ENCODE results near the gene DLG2. TPM values are rescaled to one million over a fixed set of nuclear protein-coding genes. Genes with fewer than 3 reads are reported as not detected.

DLG2 gene
- total RNA-seq, 4 donors from 2014 or later = 6.5 to 14.6 (median 7.2) TPM

- H3K4me1 ChIP-seq = no peaks in the 10 kb centered on the region
- H3K27ac ChIP-seq = no peak overlapping the region
- 72 to 76% methylated on average over 2 of the region's 2 CpGs for WGBS, 2 donors
- no peak overlapping the region for H3K4me3 ChIP-seq
- no peak for TF ChIP-seq EP300 (IDR thresholded peaks at IDR 0.05)
- no peak for TF ChIP-seq CTCF (IDR thresholded peaks at IDR 0.05)
- TF ChIP-seq POLR2A (IDR thresholded peaks at IDR 0.05) = no peak
- no peaks in the 10 kb centered on the region for H3K9me3 ChIP-seq
- no peak for DNase-seq (ENCODE audit: low spot score in 2 of 2)
- no peaks in the 10 kb centered on the region for H3K36me3 ChIP-seq
- H3K27me3 ChIP-seq = no peaks in the 10 kb centered on the region
Observed at GRCh38 chr11:83793310-83793709, 1833.8 kb downstream of the DLG2 start.

- H3K4me3 ChIP-seq = no peak overlapping the region
- H3K27me3 ChIP-seq = no peaks in the 10 kb centered on the region
- no peaks in the 10 kb centered on the region for H3K4me1 ChIP-seq
- no peaks in the 10 kb centered on the region for H3K9me3 ChIP-seq
- no peak overlapping the region for H3K27ac ChIP-seq
- DNase-seq (ENCODE audit: low spot score in 2 of 2) = no peak
- 94 to 95% methylated on average over 17 of the region's 17 CpGs for WGBS, 2 donors
- no peak for TF ChIP-seq EP300 (IDR thresholded peaks at IDR 0.05)
- TF ChIP-seq POLR2A (IDR thresholded peaks at IDR 0.05) = no peak
- no peak for TF ChIP-seq CTCF (IDR thresholded peaks at IDR 0.05)
- H3K36me3 ChIP-seq = no peaks in the 10 kb centered on the region
Observed at GRCh38 chr11:83791557-83791956, 1835.6 kb downstream of the DLG2 start.

GRCh38 chr11:83785942-83786341 lies 1841.2 kb downstream of the DLG2 start:
- Histone ChIP-seq H3K36me3 (no peaks in the 10 kb centered on the region), H3K27me3 (no peaks in the 10 kb centered on the region), H3K9me3 (no peaks in the 10 kb centered on the region), H3K4me1 (no peaks in the 10 kb centered on the region), H3K27ac (no peak overlapping the region), H3K4me3 (no peak overlapping the region)
- WGBS, 2 donors = 78 to 87% methylated on average over 2 of the region's 2 CpGs
- TF ChIP-seq POLR2A (IDR thresholded peaks at IDR 0.05) (no peak), CTCF (IDR thresholded peaks at IDR 0.05) (no peak), EP300 (IDR thresholded peaks at IDR 0.05) (no peak)
- no peak for DNase-seq (ENCODE audit: low spot score in 2 of 2)

GRCh38 chr11:83784419-83784818 lies 1842.7 kb downstream of the DLG2 start:
- no peaks in the 10 kb centered on the region for H3K27me3 ChIP-seq
- H3K4me3 ChIP-seq = no peak overlapping the region
- DNase-seq (ENCODE audit: low spot score in 2 of 2) = no peak
- H3K36me3 ChIP-seq = no peaks in the 10 kb centered on the region
- H3K27ac ChIP-seq = no peak overlapping the region
- 93 to 97% methylated on average over 1 of the region's 1 CpG for WGBS, 2 donors
- H3K4me1 ChIP-seq = no peaks in the 10 kb centered on the region
- TF ChIP-seq POLR2A (IDR thresholded peaks at IDR 0.05) (no peak), EP300 (IDR thresholded peaks at IDR 0.05) (no peak), CTCF (IDR thresholded peaks at IDR 0.05) (no peak)
- H3K9me3 ChIP-seq = no peaks in the 10 kb centered on the region

GRCh38 chr11:83782329-83782728 lies 1844.8 kb downstream of the DLG2 start:
- no peak overlapping the region for H3K4me3 ChIP-seq
- 50 to 56% methylated on average over 1 of the region's 1 CpG for WGBS, 2 donors
- H3K36me3 ChIP-seq = no peaks in the 10 kb centered on the region
- no peaks in the 10 kb centered on the region for H3K27me3 ChIP-seq
- no peak for DNase-seq (ENCODE audit: low spot score in 2 of 2)
- no peaks in the 10 kb centered on the region for H3K9me3 ChIP-seq
- H3K4me1 ChIP-seq = no peaks in the 10 kb centered on the region
- no peak overlapping the region for H3K27ac ChIP-seq
- TF ChIP-seq EP300 (IDR thresholded peaks at IDR 0.05) (no peak), CTCF (IDR thresholded peaks at IDR 0.05) (no peak), POLR2A (IDR thresholded peaks at IDR 0.05) (no peak)

Measured in tibial nerve (tissue), 4 donors.